ENCODE results near the gene TBCK. TPM values are rescaled to one million over a fixed set of nuclear protein-coding genes. Genes with fewer than 3 reads are reported as not detected.

The TBCK gene
- total RNA-seq, 1 experiment from 2014 or later, result 28.6 TPM

DNA sequence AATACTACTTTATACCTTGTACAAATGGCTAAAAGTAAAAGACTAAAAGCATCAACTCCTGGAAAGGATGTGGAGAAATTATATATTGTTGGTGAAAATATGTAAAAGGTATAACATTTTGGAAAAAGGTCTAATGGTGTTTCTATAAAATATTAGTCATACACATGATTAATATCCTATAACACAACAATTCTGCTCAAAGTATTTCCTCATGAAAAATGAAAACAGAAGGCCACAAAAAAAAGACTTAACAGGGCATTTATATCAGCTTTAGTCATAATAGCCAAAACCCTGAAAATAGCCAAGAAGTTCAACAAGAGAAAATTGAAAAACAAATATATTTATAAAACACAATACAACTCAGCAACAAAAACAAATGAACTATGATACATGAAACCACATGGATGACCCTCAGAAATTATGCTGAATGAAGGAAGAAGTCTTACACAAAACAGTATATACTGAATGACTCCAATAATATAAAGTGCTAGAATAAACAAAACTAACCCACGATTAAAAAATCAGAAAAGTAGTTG is 38.8 kb downstream of the TBCK start:
- H3K27me3 Mint-ChIP-seq (ENCODE audit: low read depth), result no peaks in the 10 kb centered on the region
- ChIA-PET CTCF (no interaction called here), POLR2A (no interaction called here)
- ATAC-seq, result no peak
- peaks cover 15% of the 10 kb centered on the region for H3K9me3 Mint-ChIP-seq
- TF ChIP-seq FOXK1 (CRISPR knock-in tag; IDR thresholded peaks at IDR 0.05), result no peak
- no peak for TF ChIP-seq MAX (CRISPR knock-in tag; IDR thresholded peaks at IDR 0.05)
- no peak for TF ChIP-seq ZNF671 (CRISPR knock-in tag; IDR thresholded peaks at IDR 0.05)
- TF ChIP-seq TEAD1 (CRISPR knock-in tag; IDR thresholded peaks at IDR 0.05), result no peak
- TF ChIP-seq, protein P1, sequence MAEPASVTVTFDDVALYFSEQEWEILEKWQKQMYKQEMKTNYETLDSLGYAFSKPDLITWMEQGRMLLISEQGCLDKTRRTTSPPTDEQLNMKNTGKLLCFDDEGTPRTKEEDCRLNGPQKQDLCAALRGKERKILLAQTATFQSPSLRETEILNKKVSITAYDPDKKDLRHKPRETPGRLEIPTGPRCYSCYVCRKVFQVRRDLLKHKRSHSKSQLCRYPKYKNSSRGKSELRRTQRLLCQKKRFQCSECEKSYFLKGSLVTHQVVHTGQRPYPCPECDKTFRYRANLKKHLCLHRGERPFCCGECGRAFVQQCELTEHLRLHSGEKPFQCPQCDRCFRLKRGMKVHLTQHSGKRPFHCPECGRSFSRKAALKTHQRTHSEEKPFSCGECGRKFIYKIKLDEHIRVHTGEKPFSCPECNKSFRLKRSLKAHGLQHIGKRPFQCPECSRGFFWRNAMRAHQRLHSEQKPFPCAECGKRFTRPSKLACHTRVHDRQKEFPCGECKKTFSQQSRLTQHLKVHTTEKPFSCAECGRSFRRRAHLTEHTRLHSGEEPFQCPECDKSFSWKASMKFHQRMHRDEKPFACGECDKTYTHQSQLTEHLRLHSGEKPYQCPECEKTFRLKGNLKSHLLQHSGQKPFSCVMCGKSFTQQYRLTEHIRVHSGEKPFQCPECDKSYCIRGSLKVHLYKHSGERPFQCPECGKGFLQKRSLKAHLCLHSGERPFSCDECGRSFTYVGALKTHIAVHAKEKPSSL (CRISPR knock-in tag; conservative IDR thresholded peaks at IDR 0.05), result no peak
- TF ChIP-seq TCF7 (CRISPR knock-in tag; IDR thresholded peaks at IDR 0.05; ENCODE audit: low read depth), result no peak
- TF ChIP-seq NR3C1 (CRISPR knock-in tag; conservative IDR thresholded peaks at IDR 0.05; ENCODE audit: low read depth), result no peak
- no peak for TF ChIP-seq STAT6 (CRISPR knock-in tag; conservative IDR thresholded peaks at IDR 0.05; ENCODE audit: low read depth)
- no peak for TF ChIP-seq NFYB (CRISPR knock-in tag; conservative IDR thresholded peaks at IDR 0.05; ENCODE audit: low read depth)
- no peak for TF ChIP-seq PREB (CRISPR knock-in tag; IDR thresholded peaks at IDR 0.05; ENCODE audit: borderline replicate concordance)
- TF ChIP-seq, protein P2, sequence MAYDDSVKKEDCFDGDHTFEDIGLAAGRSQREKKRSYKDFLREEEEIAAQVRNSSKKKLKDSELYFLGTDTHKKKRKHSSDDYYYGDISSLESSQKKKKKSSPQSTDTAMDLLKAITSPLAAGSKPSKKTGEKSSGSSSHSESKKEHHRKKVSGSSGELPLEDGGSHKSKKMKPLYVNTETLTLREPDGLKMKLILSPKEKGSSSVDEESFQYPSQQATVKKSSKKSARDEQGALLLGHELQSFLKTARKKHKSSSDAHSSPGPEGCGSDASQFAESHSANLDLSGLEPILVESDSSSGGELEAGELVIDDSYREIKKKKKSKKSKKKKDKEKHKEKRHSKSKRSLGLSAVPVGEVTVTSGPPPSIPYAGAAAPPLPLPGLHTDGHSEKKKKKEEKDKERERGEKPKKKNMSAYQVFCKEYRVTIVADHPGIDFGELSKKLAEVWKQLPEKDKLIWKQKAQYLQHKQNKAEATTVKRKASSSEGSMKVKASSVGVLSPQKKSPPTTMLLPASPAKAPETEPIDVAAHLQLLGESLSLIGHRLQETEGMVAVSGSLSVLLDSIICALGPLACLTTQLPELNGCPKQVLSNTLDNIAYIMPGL (CRISPR knock-in tag; IDR thresholded peaks at IDR 0.05), result no peak
- TF ChIP-seq, protein P3, sequence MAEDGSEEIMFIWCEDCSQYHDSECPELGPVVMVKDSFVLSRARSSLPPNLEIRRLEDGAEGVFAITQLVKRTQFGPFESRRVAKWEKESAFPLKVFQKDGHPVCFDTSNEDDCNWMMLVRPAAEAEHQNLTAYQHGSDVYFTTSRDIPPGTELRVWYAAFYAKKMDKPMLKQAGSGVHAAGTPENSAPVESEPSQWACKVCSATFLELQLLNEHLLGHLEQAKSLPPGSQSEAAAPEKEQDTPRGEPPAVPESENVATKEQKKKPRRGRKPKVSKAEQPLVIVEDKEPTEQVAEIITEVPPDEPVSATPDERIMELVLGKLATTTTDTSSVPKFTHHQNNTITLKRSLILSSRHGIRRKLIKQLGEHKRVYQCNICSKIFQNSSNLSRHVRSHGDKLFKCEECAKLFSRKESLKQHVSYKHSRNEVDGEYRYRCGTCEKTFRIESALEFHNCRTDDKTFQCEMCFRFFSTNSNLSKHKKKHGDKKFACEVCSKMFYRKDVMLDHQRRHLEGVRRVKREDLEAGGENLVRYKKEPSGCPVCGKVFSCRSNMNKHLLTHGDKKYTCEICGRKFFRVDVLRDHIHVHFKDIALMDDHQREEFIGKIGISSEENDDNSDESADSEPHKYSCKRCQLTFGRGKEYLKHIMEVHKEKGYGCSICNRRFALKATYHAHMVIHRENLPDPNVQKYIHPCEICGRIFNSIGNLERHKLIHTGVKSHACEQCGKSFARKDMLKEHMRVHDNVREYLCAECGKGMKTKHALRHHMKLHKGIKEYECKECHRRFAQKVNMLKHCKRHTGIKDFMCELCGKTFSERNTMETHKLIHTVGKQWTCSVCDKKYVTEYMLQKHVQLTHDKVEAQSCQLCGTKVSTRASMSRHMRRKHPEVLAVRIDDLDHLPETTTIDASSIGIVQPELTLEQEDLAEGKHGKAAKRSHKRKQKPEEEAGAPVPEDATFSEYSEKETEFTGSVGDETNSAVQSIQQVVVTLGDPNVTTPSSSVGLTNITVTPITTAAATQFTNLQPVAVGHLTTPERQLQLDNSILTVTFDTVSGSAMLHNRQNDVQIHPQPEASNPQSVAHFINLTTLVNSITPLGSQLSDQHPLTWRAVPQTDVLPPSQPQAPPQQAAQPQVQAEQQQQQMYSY (CRISPR knock-in tag; IDR thresholded peaks at IDR 0.05), result no peak
- no peak for TF ChIP-seq MYBL2 (CRISPR knock-in tag; IDR thresholded peaks at IDR 0.05)
- TF ChIP-seq ESRRA (CRISPR knock-in tag; IDR thresholded peaks at IDR 0.05; ENCODE audit: borderline replicate concordance), result no peak
- DNase-seq (ENCODE audit: low spot score), result no peak
- H3K4me3 Mint-ChIP-seq, result no peak overlapping the region
- H3K36me3 Mint-ChIP-seq, result peaks cover 14% of the 10 kb centered on the region
- H3K27ac Mint-ChIP-seq, result no peak overlapping the region
- H3K4me1 Mint-ChIP-seq, result peaks cover 15% of the 10 kb centered on the region

Measured in WTC11 (cell line).